HCT116 (cell line): ENCODE measurements around the gene MZB1. TPM values are rescaled to one million over a fixed set of nuclear protein-coding genes. Genes with fewer than 3 reads are reported as not detected.

Source experiments
- ATAC-seq: fragments of 200-7000 bp; cut with Tn5 transposase; 2 replicates; pipeline ENCODE4 v1.9.1; 2020; ENCODE audit warnings: mild to moderate bottlenecking, moderate library complexity
- BruUV-seq: library from RNA; stranded (reverse); fragments of 400-500 nt; replicated peaks from 2 replicates; lab custom pipeline; 2021; lab: Mats Ljungman, UMichigan
- CTCF ChIA-PET: fragments of 300-600 bp; sonication (Branson Sonifier 250); formaldehyde crosslinking; loops from one replicate; lab custom pipeline; 2021; ENCODE audit warnings: antibody characterized with exemption; lab: Charles Lee
- POLR2A ChIA-PET: fragments of 300-600, 350-600 bp; sonication (Branson Sonifier 250); formaldehyde crosslinking; loops from one replicate; lab custom pipeline; 2021; ENCODE audit warnings: antibody characterized with exemption; lab: Charles Lee
- RAD21 ChIA-PET, 2 experiments: fragments of 300-600 bp; sonication (Branson Sonifier 250); formaldehyde crosslinking; loops; one replicate each; lab custom pipeline; 2023; ENCODE audit warnings: low total read pairs in 2 of 2; ENCODE audit not compliant: uncharacterized antibody in 2 of 2, unreplicated experiment in 2 of 2, low non-redundant PET in 1 of 2; lab: Charles Lee
- DNase-seq: peaks from one replicate; pipeline ENCODE4 v3.0.0-alpha.2; 2010; ENCODE audit warnings: low read depth, low spot score
- H2AFZ ChIP-seq: fragments of 200-600 bp; shearing (Covaris generic), sonication (generic); 2 replicates; pipeline ENCODE4 v1.6.1; 2017; ENCODE audit warnings: low read depth, mixed run types, mixed read lengths, antibody characterized with exemption, low read length; ENCODE audit not compliant: poor library complexity, severe bottlenecking
- H3K27ac ChIP-seq: 2 replicates; pipeline ENCODE4 v1.5.1; 2012; ENCODE audit warnings: low read depth, low read length
- H3K27me3 ChIP-seq: fragments of 200-600 bp; sonication (generic); 2 replicates; pipeline ENCODE4 v1.6.1; 2016; ENCODE audit warnings: mixed run types, low read length, mixed read lengths; ENCODE audit not compliant: insufficient read depth
- H3K36me3 ChIP-seq, 2 experiments: fragments of 200-500 bp in 1 of 2; fragments of 200-600 bp in 1 of 2; sonication (Bioruptor generic) in 1 of 2; sonication (generic) in 1 of 2; 2 replicates each; pipeline versions ENCODE4 v1.5.1 to v1.6.1; 2014 to 2016; ENCODE audit warnings: low read length in 2 of 2, inconsistent platforms in 1 of 2, mixed read lengths in 1 of 2, mixed run types in 1 of 2; ENCODE audit not compliant: insufficient read depth in 2 of 2, control insufficient read depth in 1 of 2
- H3K4me1 ChIP-seq, 2 experiments: fragments of 200-600 bp in 1 of 2; sonication (generic) in 1 of 2; 2 replicates each; pipeline versions ENCODE4 v1.5.1 to v1.6.1; 2012 to 2017; ENCODE audit warnings: low read length in 2 of 2, inconsistent platforms in 1 of 2, mild to moderate bottlenecking in 1 of 2, mixed read lengths in 1 of 2, mixed run types in 1 of 2, moderate library complexity in 1 of 2; ENCODE audit not compliant: insufficient read depth in 2 of 2, control insufficient read depth in 1 of 2
- H3K4me2 ChIP-seq: fragments of 200-600 bp; sonication (generic); 2 replicates; pipeline ENCODE4 v1.6.1; 2017; ENCODE audit warnings: mixed run types, low read length, mixed read lengths
- H3K4me3 ChIP-seq, 2 experiments: fragments of 200-600 bp in 1 of 2; sonication (generic) in 1 of 2; replicated peaks in 1 of 2; 2 replicates each; pipeline ENCODE4 v1.5.1; 2011 to 2016; ENCODE audit warnings: low read length in 2 of 2, control low read depth in 1 of 2, low read depth in 1 of 2, mild to moderate bottlenecking in 1 of 2, mixed read lengths in 1 of 2, mixed run types in 1 of 2
- H3K79me2 ChIP-seq: fragments of 200-600 bp; sonication (generic); 2 replicates; pipeline ENCODE4 v1.6.1; 2017; ENCODE audit warnings: mild to moderate bottlenecking, mixed run types, low read length, moderate library complexity, mixed read lengths; ENCODE audit not compliant: insufficient read depth
- H3K9ac ChIP-seq: fragments of 200-600 bp; sonication (generic); 2 replicates; pipeline ENCODE4 v1.6.1; 2016; ENCODE audit warnings: low read length, mixed read lengths
- H3K9me2 ChIP-seq: fragments of 200-600 bp; sonication (generic), shearing (Covaris generic); 2 replicates; pipeline ENCODE4 v1.6.1; 2017; ENCODE audit warnings: mixed run types, mild to moderate bottlenecking, moderate library complexity; ENCODE audit not compliant: insufficient read depth
- H3K9me3 ChIP-seq, 2 experiments: fragments of 200-500 bp in 1 of 2; fragments of 200-600 bp in 1 of 2; sonication (Bioruptor generic) in 1 of 2; sonication (generic) in 1 of 2; 2 replicates each; pipeline ENCODE4 v1.6.1; 2014 to 2017; ENCODE audit warnings: low read length in 2 of 2, mixed read lengths in 2 of 2, inconsistent platforms in 1 of 2, low read depth in 1 of 2, mild to moderate bottlenecking in 1 of 2, mixed run types in 1 of 2, moderate library complexity in 1 of 2; ENCODE audit not compliant: control insufficient read depth in 1 of 2, insufficient read depth in 1 of 2
- H4K20me1 ChIP-seq: fragments of 200-600 bp; sonication (generic), shearing (Covaris generic); 2 replicates; pipeline ENCODE4 v1.6.1; 2017; ENCODE audit warnings: mixed run types, mild to moderate bottlenecking, moderate library complexity; ENCODE audit not compliant: insufficient read depth
- CBX3 ChIP-seq: IDR thresholded peaks from 2 replicates; pipeline ENCODE4 v1.6.1; 2012; ENCODE audit warnings: low read depth
- EZH2 ChIP-seq: fragments of 200-600 bp; sonication (generic); IDR thresholded peaks from 2 replicates; pipeline ENCODE4 v1.6.1; 2017; ENCODE audit warnings: antibody characterized with exemption, mixed run types
- EZH2phosphoT487 ChIP-seq: fragments of 200-600 bp; IDR thresholded peaks from 2 replicates; pipeline ENCODE4 v1.6.1; 2018; ENCODE audit warnings: antibody characterized with exemption, borderline replicate concordance
- ZNF274 ChIP-seq: fragments of 200-500 bp; sonication (Bioruptor generic); IDR thresholded peaks from 2 replicates; pipeline ENCODE4 v1.6.1; 2014; ENCODE audit warnings: mild to moderate bottlenecking, low read depth, low read length, inconsistent platforms
- intact Hi-C: fragments of 100-400 bp; cut with micrococcal nuclease; formaldehyde crosslinking; loops from 2 replicates; pipeline ENCODE4 v1.10.0; 2022
- total RNA-seq: library from RNA; stranded (reverse); gene quantifications from one replicate; pipeline ENCODE4 v1.2.1, GENCODE V29; 2021; ENCODE audit not compliant: unreplicated experiment
- TF ChIP-seq, protein P1 (sequence below): IDR thresholded peaks from 2 replicates; pipeline ENCODE4 v1.6.1; 2012

The MZB1 gene
- total RNA-seq, 1 experiment from 2014 or later: 0.81 TPM

DNA sequence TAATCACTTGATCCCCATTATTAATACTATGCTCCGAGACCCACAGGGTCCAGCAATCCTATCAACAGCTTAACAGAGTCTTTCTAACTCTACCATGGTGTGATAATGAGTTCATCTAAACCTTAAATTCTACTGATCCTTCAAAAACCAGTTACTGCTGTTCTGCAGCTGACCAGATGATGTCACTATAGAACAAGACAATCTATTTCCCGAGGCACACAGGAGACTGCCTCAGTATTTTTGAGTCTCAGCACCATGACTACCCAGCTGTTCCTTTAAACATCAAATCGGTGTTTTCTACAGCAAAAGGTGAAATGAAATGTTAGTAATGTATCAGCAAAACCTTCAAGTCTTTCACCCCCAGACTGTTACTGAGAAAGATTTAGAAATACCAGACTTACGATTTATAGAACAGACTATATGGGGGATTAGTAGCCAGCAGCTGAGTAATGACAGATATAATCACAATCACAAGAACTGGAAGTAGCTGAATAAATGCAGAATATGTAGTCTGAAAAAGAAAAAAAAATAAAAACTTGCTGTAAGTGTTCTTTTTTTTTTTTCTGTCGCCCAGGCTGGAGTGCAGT is 32.7 kb upstream of the MZB1 start (continued):
- TF ChIP-seq ZNF274 (no peak), EZH2phosphoT487 (no peak), EZH2 (no peak)
- TF ChIP-seq, protein P1, sequence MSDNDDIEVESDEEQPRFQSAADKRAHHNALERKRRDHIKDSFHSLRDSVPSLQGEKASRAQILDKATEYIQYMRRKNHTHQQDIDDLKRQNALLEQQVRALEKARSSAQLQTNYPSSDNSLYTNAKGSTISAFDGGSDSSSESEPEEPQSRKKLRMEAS: no peak

DNA sequence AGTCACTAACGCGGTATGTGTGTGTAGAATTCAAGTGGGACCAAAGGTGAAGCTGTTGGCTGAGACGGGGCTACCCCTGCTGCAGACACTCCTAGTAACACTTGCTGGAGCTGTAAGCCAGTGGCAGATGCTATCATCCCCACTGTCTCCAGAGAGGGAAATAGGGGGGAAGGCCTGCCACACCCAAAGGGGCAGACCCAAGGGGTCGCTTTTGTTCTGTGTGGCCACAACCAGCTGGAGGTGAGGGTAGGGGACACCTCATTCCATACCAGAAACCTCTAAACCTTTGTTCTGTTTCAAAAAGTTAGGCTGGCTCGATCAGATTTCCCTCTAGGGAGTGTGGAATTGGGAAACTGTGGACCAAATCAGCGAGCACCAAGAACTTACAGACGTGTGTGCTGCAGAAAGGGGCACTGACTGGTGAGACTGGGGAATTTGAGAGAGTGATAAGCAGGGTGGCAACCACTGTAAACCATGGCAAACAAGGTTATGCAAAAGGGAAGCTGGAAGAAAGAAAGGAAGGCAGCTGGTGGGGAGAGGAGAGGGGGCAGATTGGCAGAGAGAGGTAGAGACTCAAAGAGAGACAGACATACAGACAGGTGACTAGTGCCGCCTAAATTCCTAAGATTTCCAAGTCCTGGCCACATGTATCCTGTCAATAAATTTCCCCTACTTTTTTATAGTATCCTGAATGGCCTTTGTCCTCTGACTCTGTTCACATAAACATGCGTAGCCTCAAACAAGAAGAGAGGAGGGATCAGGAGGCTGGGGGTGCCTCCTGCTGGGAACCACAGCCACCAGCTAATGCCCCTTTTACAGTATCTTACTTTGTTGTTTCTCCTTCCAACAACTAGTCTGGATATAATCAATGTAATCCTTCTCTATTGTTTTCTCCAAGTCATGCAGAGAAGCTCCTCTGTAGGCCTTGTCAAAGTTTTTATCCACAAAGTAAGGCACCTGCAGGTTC is 29.8 kb upstream of the MZB1 start:
- RAD21 ChIA-PET: interaction anchor here in 1 of 2 experiments (0.7 kb wide), 1 partner anchor 204 kb away, joined by 3 read pairs; no protein-coding TSS in a partner anchor
- Histone ChIP-seq H2AFZ (no peak overlapping the region), H3K79me2 (no peaks in the 10 kb centered on the region), H3K4me3 (no peak overlapping the region), H3K27me3 (no peaks in the 10 kb centered on the region), H3K4me2 (no peak overlapping the region), H3K27ac (no peak overlapping the region), H3K9me2 (no peaks in the 10 kb centered on the region), H3K9ac (no peak overlapping the region), H3K9me3 (no peaks in the 10 kb centered on the region), H4K20me1 (no peaks in the 10 kb centered on the region), H3K4me1 (peaks cover 3 to 18% of the 10 kb centered on the region in 2 experiments; a peak in 3 of 4 replicates), H3K36me3 (no peaks in the 10 kb centered on the region)
- DNase-seq: no peak
- POLR2A ChIA-PET: no interaction called here
- no peak for ATAC-seq
- BruUV-seq: no TSS peak
- intact Hi-C loops: no loop called here
- CTCF ChIA-PET: interaction anchor here (2.4 kb wide), 1 partner anchor 94 kb away, joined by 13 read pairs; no protein-coding TSS in a partner anchor
- TF ChIP-seq CBX3: no peak
- TF ChIP-seq, all 23 proteins: peak for 0
